GM18868 (cell line): ENCODE results near the gene ZNF778.

Source experiments
- ATAC-seq: cut with Tn5 transposase; IDR thresholded peaks from one replicate; pipeline ENCODE4 v1.9.1; 2021; ENCODE audit warnings: mild to moderate bottlenecking, moderate library complexity; ENCODE audit not compliant: unreplicated experiment

Gene ZNF778

GRCh38 chr16:89217388-89218191 is at the start of gene ZNF778:
Gene ZNF778 (plus strand): TSS chr16:89217703. CDS start chr16:89221128, 3,425 bp downstream.
- ATAC-seq = peak; percentile 87

- ATAC-seq = no peak
Observed at GRCh38 chr16:89168381-89169189, 48.9 kb upstream of the ZNF778 start.

GRCh38 chr16:89169778-89170177 is 47.7 kb upstream of the ZNF778 start:
- ATAC-seq = no peak

DNA sequence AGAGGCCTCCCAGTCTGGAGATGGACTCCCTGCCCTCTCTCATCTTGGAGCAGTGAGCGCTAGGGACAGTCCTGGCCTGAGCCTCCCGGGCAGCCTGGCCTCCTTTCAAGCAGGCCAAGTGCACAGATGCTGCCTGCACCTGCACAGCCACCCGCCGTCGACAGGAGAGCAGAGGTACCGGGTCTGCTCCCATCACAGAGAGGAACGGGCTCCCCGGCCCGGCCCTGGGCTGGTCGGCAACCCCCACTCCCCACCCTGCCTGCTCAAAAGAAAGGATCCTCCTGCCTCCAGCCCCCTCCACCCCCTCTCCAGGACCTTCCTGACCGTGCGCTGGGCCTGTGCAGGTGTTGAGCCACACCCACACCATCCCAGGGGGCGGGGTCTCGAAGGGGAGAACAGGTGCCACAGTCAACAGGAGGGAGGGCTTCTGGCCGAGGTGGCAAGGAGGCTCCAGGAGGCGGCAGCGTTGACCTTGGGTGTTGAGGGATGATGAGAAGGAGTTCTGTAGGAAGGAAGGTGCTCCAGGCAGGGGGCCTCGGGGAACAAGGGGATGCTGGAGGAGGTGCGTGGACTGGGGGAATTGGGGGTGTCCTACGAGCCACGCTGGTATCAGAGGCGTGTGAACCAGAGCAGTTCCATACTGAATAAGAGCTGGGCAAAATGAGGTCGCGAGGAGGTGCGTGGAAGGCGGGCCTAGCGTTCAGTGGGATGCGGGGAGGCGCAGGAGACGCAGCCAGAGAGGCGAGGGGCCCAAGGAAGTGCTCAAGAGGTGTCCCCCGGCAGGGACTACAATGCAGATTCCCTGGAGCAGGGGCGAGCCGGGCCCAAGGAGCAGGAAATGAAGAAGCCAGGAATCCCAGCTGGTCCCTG is 46.9 kb upstream of the ZNF778 start:
- ATAC-seq = no peak

DNA sequence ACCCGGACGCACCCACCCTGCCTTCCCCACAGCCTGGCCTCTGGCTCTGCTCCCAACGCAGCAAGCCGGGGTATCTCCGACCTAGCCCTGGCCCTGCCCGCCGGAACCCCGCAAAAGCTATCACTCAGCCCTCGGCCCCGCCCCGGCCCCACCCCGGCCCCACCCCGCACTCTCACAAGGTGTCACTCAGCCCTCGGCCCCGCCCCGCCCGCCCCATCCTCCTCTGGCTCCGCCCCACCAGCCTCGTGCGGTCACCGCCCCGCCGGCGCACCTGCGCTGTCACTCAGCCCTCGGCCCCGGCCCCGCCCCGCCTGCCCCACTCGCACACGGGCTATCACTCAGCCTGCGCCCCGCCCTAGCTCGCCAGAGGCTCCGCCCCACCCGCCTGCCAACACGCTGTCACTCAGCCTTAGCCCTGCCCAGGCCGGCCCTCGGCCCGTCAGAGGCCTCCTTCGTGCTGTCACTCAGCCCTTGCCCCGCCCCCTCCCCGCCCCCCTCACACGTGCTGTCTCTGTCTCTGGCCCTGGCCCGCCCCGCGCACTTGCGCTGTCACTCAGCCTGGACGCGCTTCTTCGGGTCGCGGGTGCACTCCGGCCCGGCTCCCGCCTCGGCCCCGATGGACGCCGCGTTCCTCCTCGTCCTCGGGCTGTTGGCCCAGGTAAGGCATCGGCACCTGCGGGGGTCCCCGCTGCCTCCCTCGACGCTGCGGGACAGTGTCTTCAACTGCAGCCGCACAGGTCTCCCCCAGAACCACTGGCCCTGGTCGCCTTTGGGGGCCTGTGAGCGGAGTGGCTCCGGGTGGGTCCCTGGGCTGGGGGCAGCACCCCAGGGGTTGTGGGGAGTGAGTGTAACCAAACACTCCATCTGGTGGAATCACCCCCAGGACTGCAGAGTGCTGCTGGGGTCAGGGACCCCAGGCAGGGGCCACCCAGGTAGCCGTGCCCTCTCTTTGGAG is 46.0 kb upstream of the ZNF778 start, which contains the start of gene CDH15:
Gene CDH15, plus strand, starts transcription at position 533 of the 955 bp plus-strand sequence. Its CDS starts 84 bp downstream, at position 617.
- ATAC-seq = peak; percentile 90

GRCh38 chr16:89172171-89172527 is 45.4 kb upstream of the ZNF778 start:
- ATAC-seq = no peak

DNA sequence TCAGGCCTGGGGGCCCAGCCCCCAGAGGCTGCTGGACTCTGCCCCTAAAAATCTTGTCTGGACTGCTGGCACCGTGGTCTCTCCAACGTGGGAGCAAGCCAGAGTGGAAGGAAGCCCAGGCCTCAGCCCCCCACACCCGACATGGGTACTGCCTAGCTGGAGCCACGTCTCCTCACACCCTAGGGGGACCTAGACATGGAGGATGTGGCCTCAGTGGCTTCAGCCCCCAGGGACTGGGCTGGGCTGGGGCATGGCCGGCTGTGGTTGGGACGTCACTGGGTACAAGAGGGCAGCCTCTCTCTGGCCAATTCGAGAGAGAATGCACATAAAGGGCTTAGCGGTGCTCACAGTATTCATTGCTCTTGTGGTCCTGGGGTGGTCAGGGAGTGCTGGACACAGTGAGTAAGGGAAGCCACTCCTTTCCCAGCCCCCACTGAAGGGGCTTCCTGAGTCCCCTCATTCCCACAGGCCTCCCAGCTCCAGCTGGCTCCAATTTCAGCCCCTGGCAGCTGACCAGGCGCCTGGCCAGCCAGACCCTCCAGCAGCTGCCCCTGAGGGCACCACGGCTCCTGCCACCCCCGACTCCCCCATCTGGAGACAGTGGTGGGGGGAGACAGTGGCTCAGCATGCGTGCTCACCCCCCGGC is 44.9 kb upstream of the ZNF778 start:
- ATAC-seq = no peak

GRCh38 chr16:89173174-89173921 is 44.2 kb upstream of the ZNF778 start:
- ATAC-seq = no peak

DNA sequence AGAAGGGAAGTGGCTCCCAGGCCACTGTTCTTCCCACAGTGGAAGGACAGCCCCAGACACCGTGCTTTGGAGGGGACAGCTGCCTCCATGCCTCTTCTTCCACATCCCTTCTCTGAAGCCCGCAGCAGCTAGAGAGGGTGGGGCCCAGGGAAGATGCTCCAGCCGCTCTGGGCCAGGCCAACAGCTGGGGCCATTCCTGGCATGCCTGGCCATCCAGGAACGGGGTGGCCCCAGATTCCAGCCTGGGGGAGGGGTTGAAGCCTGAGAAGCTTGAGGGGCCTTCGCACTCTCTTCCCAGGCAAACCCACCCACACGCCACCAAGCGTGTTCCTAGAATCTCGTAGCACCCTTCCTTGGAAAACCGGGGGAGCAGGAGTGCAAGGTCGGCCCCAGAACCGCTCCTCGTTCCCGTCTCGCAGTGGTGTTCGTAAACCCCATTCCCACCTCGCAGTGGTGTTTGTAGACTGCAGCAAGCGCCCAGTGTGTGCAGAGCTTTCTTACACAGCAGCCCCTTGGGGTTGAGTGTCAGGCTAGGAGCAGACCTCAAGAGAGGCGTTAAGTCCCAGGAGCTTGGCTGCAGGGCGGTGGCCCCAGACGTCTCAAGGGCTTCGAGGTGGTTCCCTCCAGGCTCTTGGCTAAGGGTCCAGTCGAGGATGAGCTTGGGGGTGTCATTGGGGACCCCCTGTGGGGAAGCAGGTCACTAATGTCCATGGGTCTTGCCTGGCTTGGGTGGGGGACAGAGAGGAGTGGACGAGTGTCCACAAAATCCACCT is 43.3 kb upstream of the ZNF778 start:
- ATAC-seq = no peak

DNA sequence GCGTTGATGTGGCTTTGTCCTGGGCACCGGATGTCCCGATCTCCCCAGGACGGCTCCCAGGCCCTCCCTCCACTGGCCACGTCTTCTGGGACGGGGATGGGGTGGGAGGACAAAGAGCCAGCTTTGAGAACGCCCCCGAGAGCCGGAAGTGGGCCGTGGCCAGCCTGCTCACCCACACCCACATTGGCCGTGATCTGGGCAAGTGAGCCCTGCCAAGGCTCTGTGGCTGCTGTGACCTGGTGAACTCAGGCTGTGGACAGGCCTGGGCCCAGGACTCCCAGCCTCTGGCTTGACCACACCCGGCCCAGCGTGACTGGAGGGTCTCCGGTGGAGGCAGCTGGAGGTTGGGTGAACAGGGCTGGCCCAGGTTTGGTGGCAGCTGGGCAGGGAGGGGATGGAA is 42.6 kb upstream of the ZNF778 start:
- no peak for ATAC-seq

DNA sequence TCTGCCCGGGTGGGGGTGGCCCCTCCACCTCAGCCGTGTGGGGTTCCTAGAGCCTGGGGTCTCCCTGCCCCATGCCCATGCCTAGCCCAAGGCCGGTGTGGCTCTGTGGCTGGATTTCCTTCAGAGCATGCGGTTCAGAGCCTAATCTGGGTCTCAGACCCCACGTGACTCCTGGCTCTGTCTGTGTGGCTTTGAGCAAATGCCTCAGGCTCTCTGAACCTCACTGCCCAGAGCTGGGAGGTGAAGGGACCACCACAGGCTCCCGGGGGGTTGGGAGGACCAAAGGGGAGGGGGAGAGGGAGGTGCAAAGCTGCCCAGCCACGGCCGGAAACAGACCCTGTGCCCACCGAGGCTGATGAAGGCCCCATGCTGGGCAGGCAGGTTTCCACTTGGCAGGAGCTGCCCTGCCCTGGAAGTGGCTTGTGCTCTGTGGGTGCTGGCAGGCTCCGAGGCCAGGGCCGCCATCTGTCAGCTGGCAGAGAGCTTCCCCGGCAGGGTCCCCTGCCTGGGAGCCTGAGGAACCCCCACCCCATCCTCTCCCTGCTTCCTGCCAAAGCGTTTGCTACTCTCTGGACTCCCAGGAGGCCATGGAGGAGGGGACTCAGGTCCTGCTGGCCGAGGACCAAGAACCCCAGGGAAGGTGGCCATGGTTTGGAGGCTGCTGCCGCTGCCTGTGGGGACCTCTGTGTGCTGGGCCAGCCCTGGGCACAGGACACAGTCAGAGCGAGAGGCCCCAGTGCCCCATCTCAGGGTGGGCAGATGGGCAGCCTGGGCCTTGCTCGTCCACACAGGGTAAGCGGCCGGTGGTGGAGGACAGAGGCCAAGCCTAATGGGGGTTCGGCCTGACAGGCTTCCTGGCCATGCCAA is 42.0 kb upstream of the ZNF778 start:
- ATAC-seq = no peak

DNA sequence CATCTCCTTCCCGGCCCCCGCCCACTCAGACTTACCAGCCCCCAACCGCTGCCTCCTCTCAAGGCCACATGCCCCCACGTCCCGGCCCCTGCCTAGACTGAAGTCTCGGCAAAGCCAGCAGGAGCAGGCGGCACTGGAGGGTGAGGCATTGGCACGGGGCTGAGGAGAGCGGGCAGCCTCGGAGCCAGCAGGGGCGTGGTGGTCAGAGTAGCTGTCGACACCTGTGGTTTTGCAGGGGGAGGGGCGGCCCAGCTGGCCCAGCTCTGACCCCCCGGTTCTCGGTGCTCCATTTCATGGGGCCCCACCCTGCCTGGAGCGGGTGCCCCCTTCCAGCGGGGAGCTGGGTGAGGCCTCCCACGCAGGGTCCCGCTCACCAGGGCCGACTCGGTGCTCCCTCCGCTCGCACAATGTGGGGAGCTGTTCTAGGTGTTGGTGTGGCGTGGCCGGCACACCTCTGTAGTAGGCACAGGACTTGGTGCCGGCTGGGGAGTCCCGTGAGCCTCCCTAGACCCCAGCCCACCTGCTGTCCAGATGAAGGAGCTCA is 41.3 kb upstream of the ZNF778 start:
- ATAC-seq = no peak

GRCh38 chr16:89176717-89177116 is 40.8 kb upstream of the ZNF778 start:
- no peak for ATAC-seq

DNA sequence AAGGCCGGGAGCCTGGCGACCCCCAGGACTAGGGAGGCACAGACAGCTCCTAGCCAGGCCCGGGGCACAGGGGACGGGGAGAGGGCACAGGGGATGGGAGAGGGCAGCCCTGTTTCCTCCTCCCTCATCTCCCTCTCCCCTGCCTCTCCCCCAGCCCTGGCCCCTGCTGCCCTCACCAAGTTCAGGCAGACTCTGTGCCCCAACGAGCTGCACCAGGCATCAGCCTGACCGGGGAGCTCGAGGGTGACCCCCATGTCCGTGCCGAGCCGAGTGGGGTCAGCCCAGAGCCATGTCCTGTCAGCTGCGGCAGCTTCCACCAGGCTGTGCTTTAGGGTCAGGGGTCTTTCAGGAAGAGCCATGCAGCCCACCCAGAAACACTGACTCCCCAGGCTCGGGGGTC is 40.0 kb upstream of the ZNF778 start:
- no peak for ATAC-seq

DNA sequence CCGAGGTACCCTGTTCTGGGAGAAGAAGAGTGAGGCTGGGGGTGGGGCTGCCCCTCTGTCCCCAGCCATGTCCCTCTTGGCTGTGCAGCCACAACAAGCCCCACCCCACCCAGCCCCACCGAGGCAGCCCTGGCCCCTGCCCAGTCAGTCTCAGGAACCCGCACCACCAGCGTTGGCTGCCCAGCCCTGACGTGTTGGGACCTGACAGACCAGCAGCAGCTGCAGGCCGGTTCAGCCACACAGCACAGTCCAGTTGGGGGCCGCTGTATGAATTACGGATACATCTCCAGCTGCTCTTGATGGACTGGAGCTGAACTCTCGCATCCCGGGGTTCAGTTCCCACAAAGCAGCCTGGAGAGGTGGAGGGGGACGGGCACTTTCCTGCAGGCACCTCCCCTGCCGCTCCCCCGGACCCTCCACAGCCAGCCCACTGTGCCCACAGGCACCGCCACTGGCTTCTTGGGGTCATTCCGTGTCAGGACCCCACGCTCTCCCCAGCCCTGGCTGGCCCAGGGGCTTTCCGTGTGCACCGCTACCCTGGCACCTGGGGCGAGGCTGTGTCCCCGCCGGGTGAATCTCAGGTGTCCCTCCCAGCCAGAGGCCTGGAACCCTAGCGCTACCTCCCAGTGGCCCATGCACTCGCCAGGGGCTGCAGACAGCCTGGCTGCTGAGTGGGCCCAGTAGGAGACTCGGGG is 38.9 kb upstream of the ZNF778 start:
- ATAC-seq = no peak

DNA sequence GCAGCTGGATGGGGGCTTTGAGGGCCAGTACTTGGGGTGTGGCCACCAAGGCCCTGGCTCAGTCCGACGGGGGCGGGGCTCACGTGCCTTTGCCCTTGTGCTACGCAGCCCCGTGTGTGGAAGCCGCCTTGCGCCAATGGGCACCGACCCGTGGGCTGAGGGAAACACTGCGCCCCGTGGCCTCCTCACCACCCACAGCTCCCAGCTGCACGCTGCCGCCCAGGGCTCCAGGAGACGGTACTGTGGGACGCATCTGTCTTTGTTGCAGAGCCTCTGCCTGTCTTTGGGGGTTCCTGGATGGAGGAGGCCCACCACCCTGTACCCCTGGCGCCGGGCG is 38.4 kb upstream of the ZNF778 start:
- ATAC-seq = no peak
